ENCODE measurements around the gene NXF3.

GRCh38 chrX:103066606-103067005 lies 26.3 kb downstream of the NXF3 start:
- TF ChIP-seq CTCF (IDR thresholded peaks at IDR 0.05; ENCODE audit: poor library complexity) (no peak), EZH2phosphoT487 (IDR thresholded peaks at IDR 0.05; ENCODE audit: low read depth, severe bottlenecking, unreplicated experiment) (no peak), EZH2 (IDR thresholded peaks at IDR 0.05; ENCODE audit: borderline replicate concordance) (no peak)
